Pancreas (tissue), 10 donors: ENCODE data around the gene CEP131. TPM values are rescaled to one million over a fixed set of nuclear protein-coding genes. Genes with fewer than 3 reads are reported as not detected.

Experiments
- ATAC-seq, 4 donors: fragments of 200-7000 bp; cut with Tn5 transposase; one replicate each; pipeline versions ENCODE4 v1.8.0 to v1.9.1; 2020; ENCODE audit warnings: mild to moderate bottlenecking in 4 of 4, moderate library complexity in 4 of 4
- DNase-seq, 6 donors: peaks; one replicate each; pipeline ENCODE4 v3.0.0-alpha.2; 2020
- FAIRE-seq: peaks from 2 replicates; lab custom pipeline; 2012; peaks lifted over from hg19 to GRCh38; lab: Jason Lieb, UNC
- H3K27ac ChIP-seq, 4 donors: fragments of 200-600 bp; sonication (generic); 1 replicate in 3 of 4; 2 replicates in 1 of 4; pipeline versions ENCODE4 v1.5.0 to v1.8.0; 2020
- H3K27me3 ChIP-seq, 4 donors: fragments of 200-600 bp; one replicate each; pipeline ENCODE4 v1.8.0; 2021
- H3K36me3 ChIP-seq, 3 donors: fragments of 200-600 bp; sonication (generic) in 1 of 3; one replicate each; pipeline versions ENCODE4 v1.5.0 to v1.8.0; 2020 to 2021
- H3K4me1 ChIP-seq, 3 donors: fragments of 200-600 bp; one replicate each; pipeline ENCODE4 v1.8.0; 2021
- H3K4me3 ChIP-seq, 4 donors: fragments of 200-600 bp; sonication (generic) in 2 of 4; one replicate each; pipeline versions ENCODE4 v1.5.0 to v1.8.0; 2020 to 2021
- H3K9me3 ChIP-seq, 4 donors: fragments of 200-600 bp; one replicate each; pipeline ENCODE4 v1.8.0; 2021
- WGBS, 2 donors: extraction: QIAGEN DNeasy Blood & Tissue Kit; methylation state at CpG; one replicate each; pipeline ENCODE4 v1.1.7; 2013; 5-methylcytosine and 5-hydroxymethylcytosine counted together
- intact Hi-C, 3 donors: fragments of 100-400 bp; cut with DNase I; formaldehyde crosslinking; loops; one replicate each; pipeline versions ENCODE4 v1.11.1 to v1.14.2; 2022
- polyA plus RNA-seq, 2 donors: library from polyadenylated mRNA; stranded (reverse); fragments of 200-250 nt; gene quantifications; one replicate each; pipeline ENCODE4 v1.2.3, GENCODE V29; 2013
- total RNA-seq, 6 donors: library from RNA; stranded (reverse); fragmentation: NEBNext Ultra II Directional in 4 of 6; extraction: Animal tissue kit (Norgen Biotek cat#: 25700) in 4 of 6; gene quantifications; one replicate each; pipeline versions ENCODE4 v1.2.1 to v1.2.4, GENCODE V29; 2021 to 2023
- TF ChIP-seq, protein P1 (sequence below), 4 donors: fragments of 200-600 bp; sonication (generic) in 3 of 4; IDR thresholded peaks; one replicate each; pipeline versions ENCODE4 v1.5.0 to v1.8.0; 2021; ENCODE audit warnings: antibody characterized with exemption in 4 of 4
- donor health status: healthy with polysubstance abuse.
- donor health status: DM: no; HTN: no; CAD: no; lungs with moderate emphysema.
- donor health status: DM: no; HTN: no; CAD: no.
- donor health status: control.
- donor health status: control.
- donor health status: Bipolar disorder and iron deficiency.
- donor health status: DM: yes; HTN: yes; CAD: no.
- donor health status: DM: no; HTN: no; CAD: no.
- donor health status: DM: no; HTN: no; CAD: no.
- donor health status: DM: yes; HTN: yes; CAD: no.

The CEP131 gene
- total and polyA plus RNA-seq, 8 donors: 3.4 to 22.8 (median 4.6) TPM

DNA sequence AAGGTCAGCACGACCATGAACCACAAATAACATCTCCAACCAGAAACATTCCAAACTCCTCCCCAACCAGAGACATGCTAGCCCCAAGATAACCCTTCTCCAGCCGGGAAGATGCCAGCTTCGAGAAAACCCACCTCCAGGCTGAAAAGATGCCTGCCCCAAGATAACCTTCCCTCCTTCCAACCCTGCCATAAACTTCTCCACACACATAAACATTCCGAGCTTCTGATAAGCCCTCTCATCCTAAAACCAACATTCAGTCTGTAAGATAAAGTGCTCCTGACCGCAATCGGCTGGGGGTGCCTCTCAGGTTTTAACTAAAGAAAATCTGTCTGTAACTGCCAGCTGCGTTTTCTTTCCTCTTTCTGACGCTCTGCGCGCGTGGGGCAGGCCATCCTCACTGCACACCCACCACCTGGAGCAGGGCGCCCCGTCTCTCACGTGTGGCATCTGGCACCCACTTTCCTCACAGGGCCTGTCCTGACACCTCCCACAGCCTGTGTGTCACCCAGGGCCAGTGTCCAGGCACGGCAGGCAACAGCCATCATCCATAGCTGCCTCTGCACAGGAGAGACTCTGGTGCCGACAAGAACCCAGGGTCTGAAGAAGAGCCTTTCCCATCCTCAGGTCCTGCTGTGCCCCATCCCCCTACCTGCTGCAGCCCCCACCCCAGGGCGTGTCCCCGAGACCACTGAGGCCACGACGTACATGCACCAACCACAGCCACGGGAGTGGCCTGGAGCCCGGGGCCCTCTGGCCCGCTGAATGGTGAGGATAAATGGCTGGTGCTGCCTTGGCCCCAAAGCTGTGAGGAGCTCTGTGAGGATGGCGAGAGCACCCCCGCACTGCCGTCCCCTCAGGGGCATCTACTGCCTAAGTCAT, 12.4 kb upstream of the CEP131 start:
- no peak overlapping the region for H3K4me3 ChIP-seq
- FAIRE-seq (no peak), ATAC-seq (no peak), DNase-seq (peak in 2 of 6 donors; percentile 24 to 42)
- peaks cover 0 to 4% (median 0%) of the 10 kb centered on the region in 3 donors for H3K36me3 ChIP-seq
- peaks cover 0 to 9% (median 7%) of the 10 kb centered on the region in 3 donors for H3K4me1 ChIP-seq
- TF ChIP-seq, protein P1, sequence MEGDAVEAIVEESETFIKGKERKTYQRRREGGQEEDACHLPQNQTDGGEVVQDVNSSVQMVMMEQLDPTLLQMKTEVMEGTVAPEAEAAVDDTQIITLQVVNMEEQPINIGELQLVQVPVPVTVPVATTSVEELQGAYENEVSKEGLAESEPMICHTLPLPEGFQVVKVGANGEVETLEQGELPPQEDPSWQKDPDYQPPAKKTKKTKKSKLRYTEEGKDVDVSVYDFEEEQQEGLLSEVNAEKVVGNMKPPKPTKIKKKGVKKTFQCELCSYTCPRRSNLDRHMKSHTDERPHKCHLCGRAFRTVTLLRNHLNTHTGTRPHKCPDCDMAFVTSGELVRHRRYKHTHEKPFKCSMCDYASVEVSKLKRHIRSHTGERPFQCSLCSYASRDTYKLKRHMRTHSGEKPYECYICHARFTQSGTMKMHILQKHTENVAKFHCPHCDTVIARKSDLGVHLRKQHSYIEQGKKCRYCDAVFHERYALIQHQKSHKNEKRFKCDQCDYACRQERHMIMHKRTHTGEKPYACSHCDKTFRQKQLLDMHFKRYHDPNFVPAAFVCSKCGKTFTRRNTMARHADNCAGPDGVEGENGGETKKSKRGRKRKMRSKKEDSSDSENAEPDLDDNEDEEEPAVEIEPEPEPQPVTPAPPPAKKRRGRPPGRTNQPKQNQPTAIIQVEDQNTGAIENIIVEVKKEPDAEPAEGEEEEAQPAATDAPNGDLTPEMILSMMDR (IDR thresholded peaks at IDR 0.05): no peak
- 88 to 94% methylated on average over 26 of the region's 26 CpGs for WGBS, 2 donors
- intact Hi-C loops: no loop called here
- H3K27ac ChIP-seq: no peak overlapping the region
- H3K27me3 ChIP-seq: no peaks in the 10 kb centered on the region
- no peaks in the 10 kb centered on the region for H3K9me3 ChIP-seq

DNA sequence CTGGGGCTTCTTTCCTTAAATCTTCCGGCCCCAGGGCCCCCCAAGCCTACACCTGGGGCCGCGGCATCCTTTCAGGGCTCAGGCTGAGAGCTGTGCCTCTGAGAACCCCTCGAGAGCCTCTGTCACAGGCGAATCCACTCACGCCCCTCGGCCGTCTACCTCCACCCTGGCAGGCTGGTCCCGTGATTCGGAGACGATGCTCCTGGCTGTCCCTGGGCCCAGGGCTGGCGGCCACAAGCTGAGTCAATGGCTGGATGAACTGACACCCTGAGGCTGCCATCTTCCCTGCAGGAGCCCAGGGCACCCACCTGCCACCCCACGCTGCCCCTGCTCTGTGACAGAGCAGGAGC, 11.7 kb upstream of the CEP131 start:
- DNase-seq (peak in 1 of 6 donors; percentile 28), FAIRE-seq (no peak), ATAC-seq (no peak)
- Histone ChIP-seq H3K27me3 (no peaks in the 10 kb centered on the region), H3K4me3 (no peak overlapping the region), H3K27ac (no peak overlapping the region), H3K36me3 (peaks cover 0 to 8% (median 0%) of the 10 kb centered on the region in 3 donors), H3K4me1 (peaks cover 0 to 7% (median 4%) of the 10 kb centered on the region in 3 donors), H3K9me3 (no peaks in the 10 kb centered on the region)
- intact Hi-C loops: no loop called here
- WGBS, 2 donors: 90 to 95% methylated on average over 13 of the region's 13 CpGs
- TF ChIP-seq, protein P1 (IDR thresholded peaks at IDR 0.05): no peak

DNA sequence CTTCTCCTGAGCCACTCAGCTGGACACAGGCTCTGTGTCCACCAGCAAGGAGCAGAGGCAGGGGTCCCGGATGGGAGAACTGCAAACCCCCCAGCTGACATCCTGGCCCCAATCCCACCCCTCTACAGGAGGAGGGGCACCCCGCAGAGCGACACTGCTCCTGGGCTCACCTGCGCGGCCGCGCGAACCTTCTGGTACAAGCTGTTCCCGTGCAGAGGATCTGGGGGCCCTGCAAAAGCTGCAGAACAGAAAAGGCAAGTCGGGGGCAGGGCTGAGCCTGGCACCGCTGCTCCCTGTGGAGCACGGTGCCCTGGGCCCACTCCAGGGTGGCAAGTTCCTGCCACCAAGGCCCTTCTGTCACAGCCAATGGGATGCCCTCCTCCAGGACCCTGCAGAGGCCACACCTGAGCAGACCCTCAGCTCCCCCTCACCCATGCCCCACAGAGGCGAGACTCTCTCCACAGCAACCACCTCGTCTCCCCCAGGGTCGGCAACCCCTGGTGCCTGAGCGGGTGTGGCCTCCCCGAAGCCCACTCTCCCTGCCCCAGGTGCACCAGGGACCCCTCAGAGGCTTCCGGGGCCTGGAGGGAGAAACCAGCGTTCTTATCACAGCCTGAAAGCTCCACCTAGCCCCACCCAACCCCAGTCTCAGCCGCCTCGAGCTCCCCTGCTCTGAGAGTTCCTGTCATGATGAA, 11.2 kb upstream of the CEP131 start:
- TF ChIP-seq, protein P1 (IDR thresholded peaks at IDR 0.05): no peak
- WGBS, 2 donors: 90 to 92% methylated on average over 20 to 21 of the region's 21 CpGs
- intact Hi-C loops: no loop called here
- Histone ChIP-seq H3K4me3 (no peak overlapping the region), H3K4me1 (peaks cover 0 to 7% (median 4%) of the 10 kb centered on the region in 3 donors), H3K27ac (no peak overlapping the region), H3K27me3 (no peaks in the 10 kb centered on the region), H3K9me3 (no peaks in the 10 kb centered on the region), H3K36me3 (peaks cover 0 to 8% (median 0%) of the 10 kb centered on the region in 3 donors)
- DNase-seq: peak in 2 of 6 donors; percentile 28 to 71
- no peak for ATAC-seq
- no peak for FAIRE-seq

DNA sequence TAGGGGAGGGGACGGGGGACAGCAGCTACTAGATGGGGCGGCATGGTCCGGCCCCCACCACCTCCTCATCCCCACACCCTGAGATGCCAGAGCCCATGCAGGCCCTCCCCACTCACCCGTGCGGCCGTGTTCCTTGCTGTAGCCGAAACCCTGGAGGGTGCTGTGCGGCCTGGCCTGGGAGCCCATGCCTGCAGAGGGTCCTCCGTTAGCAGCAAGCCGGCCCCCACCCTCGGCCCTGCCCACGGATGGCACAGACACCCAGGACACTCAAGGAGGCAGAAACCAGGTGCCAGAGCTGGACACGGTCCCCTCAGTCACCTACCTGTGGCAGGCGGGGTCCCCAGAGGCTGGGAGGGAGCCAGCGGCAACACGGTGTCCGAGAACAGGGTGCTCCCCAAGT, 10.6 kb upstream of the CEP131 start:
- Histone ChIP-seq H3K36me3 (peaks cover 0 to 8% (median 0%) of the 10 kb centered on the region in 3 donors), H3K27me3 (no peaks in the 10 kb centered on the region), H3K9me3 (no peaks in the 10 kb centered on the region), H3K27ac (no peak overlapping the region), H3K4me1 (peaks cover 0 to 7% (median 4%) of the 10 kb centered on the region in 3 donors), H3K4me3 (no peak overlapping the region)
- intact Hi-C loops: no loop called here
- TF ChIP-seq, protein P1 (IDR thresholded peaks at IDR 0.05): no peak
- FAIRE-seq (no peak), DNase-seq (no peak), ATAC-seq (no peak)
- 92 to 95% methylated on average over 14 to 17 of the region's 17 CpGs for WGBS, 2 donors
